Hematopoietic multipotent progenitor cell treated with erythropoietin and hydrocortisone succinate and interleukin-3 and kit ligand, for 8 days (in vitro differentiated cells): ENCODE measurements around the gene SFPQ.
"Not testable (repeated sequence)": the region's sequence is repeated elsewhere in the genome, so short reads cannot be mapped to it uniquely, and the experiment has no call there.

Experiments used
- DNase-seq: peaks from one replicate; pipeline ENCODE4 v3.0.0-alpha.2; 2015

The SFPQ gene

GRCh38 chr1:35192853-35193664, at the start of gene SFPQ:
TSS of gene SFPQ (minus strand) at chr1:35193145. CDS start at chr1:35193049, 96 bp downstream.
- peak; percentile 99 for DNase-seq

- not testable (repeated sequence) for DNase-seq
Measured at GRCh38 chr1:35236772-35237171, 43.8 kb upstream of the SFPQ start.

- DNase-seq: no peak
Measured at GRCh38 chr1:35231287-35231686, 38.3 kb upstream of the SFPQ start.

DNA sequence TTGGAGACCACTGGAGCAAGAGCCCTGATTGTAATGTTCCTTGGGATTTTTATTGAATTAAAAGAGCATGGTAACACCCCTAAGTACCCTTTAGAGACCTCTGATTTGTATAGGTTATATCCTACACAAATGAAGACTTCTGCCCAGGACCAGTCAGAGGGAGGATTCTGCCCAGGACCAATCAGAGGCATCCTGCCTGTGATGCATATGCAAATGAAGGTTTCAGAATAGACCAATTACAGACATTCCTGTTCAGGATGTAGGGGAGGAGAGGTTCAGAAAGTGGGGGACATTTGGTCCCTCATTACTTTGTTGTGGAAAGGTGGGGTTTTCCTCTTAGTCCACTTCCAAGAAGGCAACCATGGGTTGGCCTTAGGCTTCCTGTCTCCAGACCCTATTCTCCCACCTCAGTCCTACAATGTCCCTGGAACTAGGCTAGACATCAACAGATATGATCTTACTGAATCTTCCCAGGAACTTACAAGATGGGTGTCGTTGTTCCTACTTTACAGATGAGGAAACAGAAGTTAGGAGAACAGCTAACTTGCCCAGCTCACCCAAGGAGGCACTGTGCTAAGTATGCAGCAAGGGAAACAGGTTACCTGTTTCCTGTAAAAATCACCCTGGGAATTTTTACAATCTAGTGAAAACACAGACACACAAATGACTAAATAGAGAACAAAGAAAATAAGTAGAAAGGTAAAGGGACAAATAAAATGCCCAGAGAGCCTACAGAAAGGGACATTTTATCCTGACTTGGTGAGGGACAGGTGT, 36.8 kb upstream of the SFPQ start:
- DNase-seq: no peak

- DNase-seq: no peak
Measured at GRCh38 chr1:35226546-35226945, 33.6 kb upstream of the SFPQ start.

DNA sequence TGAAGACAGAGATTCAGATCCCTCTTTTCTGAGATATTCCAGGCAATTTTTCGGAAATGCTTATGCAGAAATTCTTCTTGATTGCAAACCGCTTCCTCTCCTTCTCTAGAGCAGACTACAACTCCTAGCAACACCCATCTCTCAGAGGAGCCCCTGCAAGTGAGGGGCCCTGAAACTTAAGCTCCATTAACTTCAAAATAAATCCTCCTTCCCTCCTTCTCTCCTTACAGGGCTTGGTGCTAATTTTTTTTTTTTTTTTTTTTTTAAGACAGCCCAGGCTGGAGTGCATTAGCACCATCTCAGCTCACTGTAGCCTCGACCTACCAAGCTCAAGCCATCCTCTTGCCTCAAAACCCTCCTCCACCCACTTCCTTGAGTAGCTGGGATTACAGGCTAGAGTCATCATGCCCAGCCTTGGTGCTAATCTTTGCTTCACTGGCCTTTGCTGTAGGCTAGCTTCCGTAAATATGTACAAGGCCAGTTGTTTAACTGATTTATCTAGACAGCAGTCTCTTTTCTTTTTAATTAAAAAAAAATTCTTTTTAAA, 30.2 kb upstream of the SFPQ start:
- no peak for DNase-seq

- peak; percentile 9 for DNase-seq
Measured at GRCh38 chr1:35222322-35223083, 29.6 kb upstream of the SFPQ start.

- peak; percentile 45 for DNase-seq
Measured at GRCh38 chr1:35220976-35221375, 28.0 kb upstream of the SFPQ start.

GRCh38 chr1:35215346-35215745, 22.4 kb upstream of the SFPQ start:
- DNase-seq: no peak

GRCh38 chr1:35211120-35211414, 18.1 kb upstream of the SFPQ start:
- no peak for DNase-seq

DNA sequence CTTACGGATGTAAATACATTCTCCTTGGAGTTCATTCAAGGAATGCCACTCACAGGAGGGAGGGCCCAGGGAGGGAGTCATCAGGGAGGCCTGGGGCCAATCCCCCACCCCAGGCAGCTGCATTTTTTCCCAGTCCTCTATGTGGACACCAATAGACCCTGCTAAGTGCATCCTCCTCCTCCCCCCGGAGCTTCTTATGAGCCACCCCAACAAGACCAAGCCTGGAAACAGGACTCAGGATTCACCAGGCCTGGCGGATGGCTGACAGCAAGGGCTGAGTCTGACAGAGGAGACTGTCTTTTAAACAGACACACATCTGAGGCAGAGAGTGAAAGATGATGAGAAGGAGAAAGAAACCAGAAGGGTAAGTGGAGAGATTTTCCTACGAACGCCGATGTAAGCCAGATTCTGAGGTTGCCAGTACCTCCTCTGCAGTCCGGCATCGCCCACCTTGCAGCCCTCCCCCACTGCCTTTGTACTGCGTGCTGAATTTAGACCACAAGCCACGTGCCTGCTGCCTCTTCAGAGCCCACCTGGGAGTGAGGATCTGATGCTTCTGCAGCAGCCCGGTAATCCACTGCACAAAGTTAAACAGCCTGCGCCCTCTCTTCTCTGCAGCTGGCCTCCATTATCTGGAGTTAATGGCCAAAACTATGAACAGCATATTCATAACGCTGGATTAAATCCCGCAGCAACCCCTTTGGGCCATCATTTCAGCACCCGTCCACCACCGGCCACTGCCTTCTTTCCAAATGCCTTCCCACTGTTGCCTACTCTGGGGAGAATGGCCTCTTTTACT, 17.6 kb upstream of the SFPQ start:
- DNase-seq: no peak

GRCh38 chr1:35203295-35203694, 10.3 kb upstream of the SFPQ start:
- DNase-seq: no peak

GRCh38 chr1:35202048-35202719, 9.2 kb upstream of the SFPQ start:
- DNase-seq: peak; percentile 88

DNA sequence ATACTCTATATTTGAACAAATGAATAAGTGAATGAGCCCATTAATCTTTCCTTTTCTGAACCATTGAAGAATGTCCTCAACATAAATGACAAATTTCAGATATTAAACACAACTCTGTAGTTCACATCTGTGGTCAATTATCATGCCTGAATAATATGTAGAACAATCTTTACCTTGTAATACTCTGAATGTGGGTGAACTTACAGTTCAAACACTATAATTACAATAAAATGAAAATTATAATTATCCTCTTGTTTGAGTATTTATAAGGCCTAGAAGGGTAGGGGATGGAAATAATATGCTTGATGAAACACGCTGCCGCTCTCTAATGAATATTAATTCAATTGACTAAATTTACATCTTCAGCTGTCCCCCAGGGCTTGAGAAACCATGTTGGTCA, 8.7 kb upstream of the SFPQ start:
- DNase-seq: no peak

DNA sequence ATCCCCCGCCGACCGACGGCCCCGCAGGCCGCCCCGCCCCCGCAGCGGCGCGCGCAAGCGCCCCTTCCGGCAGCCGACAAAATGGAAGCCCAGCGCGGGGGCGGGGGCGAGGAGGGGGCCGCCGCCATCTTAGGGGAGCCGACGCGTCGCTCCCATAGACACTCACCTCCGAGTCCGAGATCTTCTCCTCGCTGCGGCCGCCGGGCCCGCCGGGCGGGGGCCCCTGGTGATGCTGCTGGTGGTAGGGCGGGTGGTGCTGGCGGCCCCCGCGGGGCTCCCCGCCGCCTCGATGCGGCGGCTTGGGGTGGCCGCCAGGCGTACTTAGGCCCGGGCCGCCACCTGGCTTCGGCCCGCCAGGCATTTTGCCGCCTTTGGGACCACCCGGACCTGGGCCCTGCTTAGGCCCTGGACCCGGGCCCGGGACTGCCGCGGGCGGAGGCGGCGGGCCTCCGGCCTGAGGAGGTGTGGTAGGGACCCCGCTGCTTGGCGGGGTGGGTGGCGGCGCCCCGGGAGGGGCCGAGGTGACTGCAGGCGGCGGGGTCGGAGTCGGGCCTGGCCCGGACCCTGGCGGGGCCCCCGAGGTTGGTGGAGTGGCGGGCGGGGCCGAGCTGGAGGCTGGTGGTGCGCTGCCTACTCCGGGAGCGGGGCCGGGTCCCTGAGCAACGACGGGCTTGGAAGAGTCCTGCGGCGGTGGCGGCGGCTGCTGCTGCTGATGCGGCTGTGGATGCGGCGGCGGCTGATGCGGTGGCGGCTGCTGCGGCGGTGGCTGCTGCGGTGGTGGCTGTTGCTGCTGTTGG, 691 bp downstream of the SFPQ start:
- peak; percentile 77 for DNase-seq

- DNase-seq: no peak
Measured at GRCh38 chr1:35191429-35192055, 1.4 kb downstream of the SFPQ start.

DNA sequence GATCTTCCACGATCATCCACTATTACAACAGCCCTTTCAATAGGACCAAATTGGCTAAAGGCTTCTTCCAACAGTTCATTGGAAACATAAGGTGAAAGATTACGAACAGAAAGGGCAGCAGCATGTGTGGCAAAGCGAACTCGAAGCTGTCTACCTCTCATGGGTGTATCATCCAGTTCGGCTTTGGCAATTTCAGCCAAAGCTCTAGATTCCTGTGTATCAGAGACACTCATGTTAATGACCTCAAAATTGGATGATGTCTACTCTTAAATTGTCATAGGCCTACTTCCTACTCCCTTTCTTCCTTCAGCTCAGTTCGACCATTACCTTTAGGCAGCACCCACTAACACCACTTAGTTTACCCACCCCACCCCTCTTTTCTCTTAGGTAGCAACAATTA, 2.2 kb downstream of the SFPQ start:
- no peak for DNase-seq

DNA sequence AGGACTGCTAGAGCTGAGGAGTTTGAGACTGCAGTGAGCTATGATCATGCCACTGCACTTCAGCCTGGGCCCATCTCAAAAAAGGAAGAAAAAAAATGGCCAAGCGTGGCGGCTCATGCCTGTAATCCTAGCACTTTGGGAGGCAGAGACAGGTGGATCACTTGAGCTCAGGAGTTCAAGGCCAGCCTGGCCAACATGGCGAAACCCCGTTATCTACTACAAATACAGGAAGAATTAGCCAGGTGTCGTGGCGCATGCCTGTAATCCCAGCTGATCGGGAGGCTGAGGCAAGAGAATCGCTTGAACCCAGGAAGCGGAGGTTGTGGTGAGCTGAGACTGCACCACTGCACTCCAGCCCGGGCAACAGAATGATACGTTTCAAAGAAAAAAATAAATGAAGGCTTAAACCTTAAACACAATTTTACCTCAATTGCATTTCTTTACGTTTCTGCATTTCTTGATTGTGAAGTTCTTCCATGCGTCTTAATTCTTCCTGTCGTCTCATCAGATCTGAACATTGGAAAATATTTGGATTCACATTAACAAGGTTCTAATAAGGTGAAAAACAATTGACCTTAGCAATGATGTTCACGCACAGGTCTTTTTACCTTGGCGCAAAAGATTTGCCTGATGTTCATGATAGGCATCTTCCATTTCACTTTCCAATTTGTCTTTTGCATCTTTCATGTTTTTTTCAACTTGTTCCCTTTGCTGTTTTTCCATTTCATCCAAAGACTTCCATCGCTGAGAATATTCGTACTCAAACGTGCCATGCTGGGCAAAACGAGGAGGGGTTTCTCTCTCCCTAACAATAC, 4.2 kb downstream of the SFPQ start:
- no peak for DNase-seq

DNA sequence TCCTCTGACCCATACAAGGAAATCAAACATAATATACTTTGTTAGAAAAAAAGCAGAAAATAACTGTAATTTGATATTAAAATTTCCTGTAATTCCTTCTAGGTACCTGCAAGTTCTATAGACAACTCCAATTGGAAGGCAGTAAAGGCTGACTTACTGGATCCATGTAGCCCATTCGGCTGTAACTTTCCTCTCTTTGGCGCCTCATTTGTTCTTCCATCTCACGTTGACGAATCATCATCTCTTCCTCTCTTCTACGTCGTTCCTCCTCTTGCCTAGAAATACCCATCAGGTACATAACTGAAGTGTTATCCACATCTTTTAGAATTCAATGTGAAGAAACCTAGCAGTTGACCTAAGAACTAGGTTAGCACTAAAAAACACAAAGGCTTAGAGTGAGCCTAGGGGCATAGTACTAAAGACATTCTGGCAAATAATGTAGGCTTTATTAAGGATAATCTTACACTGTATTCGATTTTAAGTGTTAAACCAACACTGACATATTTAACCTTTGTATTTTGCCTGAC, 5.1 kb downstream of the SFPQ start:
- no peak for DNase-seq
